Suprapubic skin (tissue), 4 donors: Measurements from ENCODE around the gene C1orf74. TPM values are rescaled to one million over a fixed set of nuclear protein-coding genes. Genes with fewer than 3 reads are reported as not detected.

Source experiments
- DNase-seq, 2 donors: peaks; one replicate each; pipeline ENCODE4 v3.0.0-alpha.2; 2019; ENCODE audit warnings: low spot score in 2 of 2
- H3K27ac ChIP-seq: fragments of 200-600 bp; sonication (generic); one replicate; pipeline ENCODE4 v1.5.1; 2019
- H3K27me3 ChIP-seq: fragments of 200-600 bp; sonication (generic); one replicate; pipeline ENCODE4 v1.5.1; 2019
- H3K36me3 ChIP-seq: fragments of 200-600 bp; sonication (generic); one replicate; pipeline ENCODE4 v1.5.1; 2019
- H3K4me1 ChIP-seq: fragments of 200-600 bp; sonication (generic); one replicate; pipeline ENCODE4 v1.5.1; 2019
- H3K4me3 ChIP-seq: fragments of 200-600 bp; sonication (generic); one replicate; pipeline ENCODE4 v1.5.1; 2019; ENCODE audit warnings: mild to moderate bottlenecking
- H3K9me3 ChIP-seq: fragments of 200-600 bp; sonication (generic); one replicate; pipeline ENCODE4 v1.5.1; 2019
- EP300 ChIP-seq: sonication (generic); formaldehyde crosslinking; IDR thresholded peaks from one replicate; pipeline ENCODE4 v1.6.1; 2017; ENCODE audit warnings: antibody characterized with exemption
- POLR2A ChIP-seq, 2 donors: fragments of 450-650 bp; IDR thresholded peaks; one replicate each; pipeline ENCODE4 v1.6.1; 2017; ENCODE audit warnings: antibody characterized with exemption in 2 of 2, mild to moderate bottlenecking in 2 of 2, moderate library complexity in 2 of 2
- POLR2AphosphoS5 ChIP-seq, 3 donors: sonication (generic); formaldehyde crosslinking; IDR thresholded peaks; one replicate each; pipeline ENCODE4 v1.6.1; 2017; ENCODE audit warnings: antibody characterized with exemption in 3 of 3
- WGBS: methylation state at CpG from one replicate; pipeline ENCODE4 v1.1.5; 2018; 5-methylcytosine and 5-hydroxymethylcytosine counted together
- total RNA-seq, 4 donors: library from RNA; depleted of rRNA; stranded (reverse); fragments of >200 nt; gene quantifications; one replicate each; pipeline ENCODE4 v1.1.0, GENCODE V29; 2016
- TF ChIP-seq, protein P1 (sequence below), 2 donors: fragments of 200-600 bp in 1 of 2; fragments of 450-650 bp in 1 of 2; sonication (generic) in 1 of 2; IDR thresholded peaks; one replicate each; pipeline ENCODE4 v1.5.1; 2016 to 2019; ENCODE audit warnings: antibody characterized with exemption in 2 of 2, mild to moderate bottlenecking in 1 of 2, moderate library complexity in 1 of 2

The C1orf74 gene
- total RNA-seq, 4 donors from 2014 or later: 10.1 to 18.1 (median 15.1) TPM

DNA sequence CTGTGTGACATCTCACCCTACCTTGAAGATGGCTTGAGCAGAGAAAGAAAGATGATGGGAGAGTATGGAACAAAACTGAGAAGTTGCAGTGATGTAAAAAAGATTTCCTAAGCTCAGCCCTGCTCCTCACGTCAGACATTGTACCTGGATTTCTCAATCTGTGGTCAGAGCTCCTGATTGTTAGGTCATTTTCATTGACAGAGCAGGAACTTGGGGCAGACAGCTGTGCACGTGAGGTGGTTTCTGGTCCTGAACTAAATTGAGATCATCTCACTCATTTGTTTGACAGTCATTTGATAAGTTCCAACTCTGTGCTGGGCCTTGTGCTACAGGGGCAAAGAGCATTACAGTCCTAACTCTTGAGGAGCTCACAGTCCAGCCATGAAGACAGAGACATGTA lies 18.3 kb downstream of the C1orf74 start:
- 72% methylated on average over 2 of the region's 2 CpGs for WGBS

DNA sequence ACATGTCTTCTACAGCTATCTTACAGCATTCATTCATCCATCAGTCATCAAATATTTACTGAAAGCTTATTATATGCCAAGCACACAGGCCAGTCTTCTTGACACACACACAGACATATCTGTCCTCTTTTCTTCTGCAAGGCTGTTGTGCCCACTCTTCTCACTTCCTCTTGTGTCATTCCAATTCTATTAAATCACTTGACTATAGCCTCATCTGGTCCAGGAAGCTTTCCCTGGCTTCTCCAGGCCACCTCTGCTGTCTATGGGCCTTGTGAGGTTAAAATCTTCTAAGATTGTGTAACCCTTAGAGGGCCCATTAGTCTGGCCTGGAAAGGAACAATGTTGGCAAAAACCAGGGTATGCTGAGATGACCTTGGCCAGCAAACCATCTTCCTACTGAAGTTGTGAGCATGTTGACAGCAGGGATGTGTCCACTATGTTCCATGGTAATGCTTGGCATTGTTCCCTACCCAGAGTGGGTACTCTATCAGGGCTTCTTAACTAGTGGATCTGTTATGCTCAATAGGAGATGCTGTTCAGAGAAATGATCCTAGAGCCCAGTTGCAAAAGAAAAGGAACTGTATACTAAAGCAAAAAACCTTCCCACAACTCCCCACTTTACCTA lies 23.2 kb downstream of the C1orf74 start:
- DNase-seq: no peak
- no peak overlapping the region for H3K4me3 ChIP-seq
- H3K4me1 ChIP-seq: no peaks in the 10 kb centered on the region
- H3K9me3 ChIP-seq: no peaks in the 10 kb centered on the region
- no peaks in the 10 kb centered on the region for H3K36me3 ChIP-seq
- no peaks in the 10 kb centered on the region for H3K27me3 ChIP-seq
- H3K27ac ChIP-seq: no peak overlapping the region
- TF ChIP-seq POLR2A (IDR thresholded peaks at IDR 0.05) (no peak), POLR2AphosphoS5 (IDR thresholded peaks at IDR 0.05) (no peak), EP300 (no peak)
- TF ChIP-seq, protein P1, sequence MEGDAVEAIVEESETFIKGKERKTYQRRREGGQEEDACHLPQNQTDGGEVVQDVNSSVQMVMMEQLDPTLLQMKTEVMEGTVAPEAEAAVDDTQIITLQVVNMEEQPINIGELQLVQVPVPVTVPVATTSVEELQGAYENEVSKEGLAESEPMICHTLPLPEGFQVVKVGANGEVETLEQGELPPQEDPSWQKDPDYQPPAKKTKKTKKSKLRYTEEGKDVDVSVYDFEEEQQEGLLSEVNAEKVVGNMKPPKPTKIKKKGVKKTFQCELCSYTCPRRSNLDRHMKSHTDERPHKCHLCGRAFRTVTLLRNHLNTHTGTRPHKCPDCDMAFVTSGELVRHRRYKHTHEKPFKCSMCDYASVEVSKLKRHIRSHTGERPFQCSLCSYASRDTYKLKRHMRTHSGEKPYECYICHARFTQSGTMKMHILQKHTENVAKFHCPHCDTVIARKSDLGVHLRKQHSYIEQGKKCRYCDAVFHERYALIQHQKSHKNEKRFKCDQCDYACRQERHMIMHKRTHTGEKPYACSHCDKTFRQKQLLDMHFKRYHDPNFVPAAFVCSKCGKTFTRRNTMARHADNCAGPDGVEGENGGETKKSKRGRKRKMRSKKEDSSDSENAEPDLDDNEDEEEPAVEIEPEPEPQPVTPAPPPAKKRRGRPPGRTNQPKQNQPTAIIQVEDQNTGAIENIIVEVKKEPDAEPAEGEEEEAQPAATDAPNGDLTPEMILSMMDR (IDR thresholded peaks at IDR 0.05): no peak

More for the DNA sequence above, 18.3 kb downstream of the C1orf74 start:
- Histone ChIP-seq H3K27me3 (no peaks in the 10 kb centered on the region), H3K36me3 (no peaks in the 10 kb centered on the region), H3K9me3 (no peaks in the 10 kb centered on the region), H3K27ac (no peak overlapping the region), H3K4me1 (peaks cover 18% of the 10 kb centered on the region), H3K4me3 (no peak overlapping the region)
- TF ChIP-seq, protein P1 (IDR thresholded peaks at IDR 0.05): no peak
- no peak for TF ChIP-seq POLR2AphosphoS5 (IDR thresholded peaks at IDR 0.05)
- no peak for TF ChIP-seq EP300
- TF ChIP-seq POLR2A (IDR thresholded peaks at IDR 0.05): no peak
- DNase-seq: no peak

DNA sequence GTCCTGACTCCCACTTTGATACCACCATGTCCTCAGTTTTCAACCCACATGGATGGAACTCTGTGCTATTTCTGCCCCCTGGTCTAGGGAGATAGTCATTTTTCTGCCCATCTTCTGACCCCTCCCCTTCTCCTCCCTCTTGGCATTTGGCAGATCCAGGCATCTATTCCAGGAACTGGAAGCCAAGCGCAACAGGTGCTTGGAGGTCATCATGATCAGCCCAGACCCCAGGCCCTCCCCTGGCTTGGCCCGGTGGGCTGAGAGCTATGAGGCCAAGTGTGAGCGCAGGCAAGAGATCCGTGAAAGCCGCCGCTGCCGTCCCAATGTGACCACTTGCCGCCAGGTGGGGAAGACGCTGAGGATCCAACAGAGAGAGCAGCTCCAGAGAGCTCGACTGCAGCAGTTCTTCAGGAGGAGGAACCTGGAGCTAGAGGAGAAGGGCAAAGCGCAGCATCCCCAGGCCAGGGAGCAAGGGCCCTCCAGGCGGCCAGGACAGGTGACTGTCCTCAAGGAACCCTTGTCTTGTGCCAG lies 24.5 kb downstream of the C1orf74 start:
- no peaks in the 10 kb centered on the region for H3K9me3 ChIP-seq
- TF ChIP-seq, protein P1 (IDR thresholded peaks at IDR 0.05): no peak
- TF ChIP-seq POLR2A (IDR thresholded peaks at IDR 0.05): no peak
- no peak for TF ChIP-seq POLR2AphosphoS5 (IDR thresholded peaks at IDR 0.05)
- no peak for TF ChIP-seq EP300
- H3K27me3 ChIP-seq: no peaks in the 10 kb centered on the region
- no peaks in the 10 kb centered on the region for H3K4me1 ChIP-seq
- WGBS: 91% methylated on average over 11 of the region's 12 CpGs
- no peak overlapping the region for H3K27ac ChIP-seq
- no peak overlapping the region for H3K4me3 ChIP-seq
- no peak for DNase-seq
- no peaks in the 10 kb centered on the region for H3K36me3 ChIP-seq

DNA sequence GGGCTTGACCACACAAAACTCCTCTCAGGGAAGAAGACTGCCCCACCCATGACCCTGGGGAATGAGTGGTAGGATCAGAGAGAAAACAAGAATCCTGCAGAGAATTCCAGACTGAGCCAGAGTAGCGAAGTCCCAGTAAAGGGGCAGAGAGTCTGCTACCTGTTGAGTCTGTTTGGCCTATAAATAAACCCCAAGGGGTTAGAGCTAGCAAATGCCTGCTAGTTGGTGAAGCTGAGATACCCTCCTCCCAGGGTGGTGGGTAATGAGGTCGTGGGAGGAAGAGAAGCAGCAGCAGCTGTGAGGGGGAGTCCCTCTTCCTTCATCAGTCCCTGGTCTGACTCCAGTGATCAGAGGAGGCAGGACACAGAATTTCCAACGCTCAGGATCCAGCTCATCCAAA lies 26.0 kb downstream of the C1orf74 start:
- no peak for DNase-seq
- Histone ChIP-seq H3K27me3 (no peaks in the 10 kb centered on the region), H3K4me3 (no peak overlapping the region), H3K9me3 (no peaks in the 10 kb centered on the region), H3K36me3 (no peaks in the 10 kb centered on the region), H3K4me1 (no peaks in the 10 kb centered on the region), H3K27ac (no peak overlapping the region)
- WGBS: 50% methylated on average over 3 of the region's 3 CpGs
- TF ChIP-seq, protein P1 (IDR thresholded peaks at IDR 0.05): no peak
- TF ChIP-seq POLR2AphosphoS5 (IDR thresholded peaks at IDR 0.05): no peak
- no peak for TF ChIP-seq POLR2A (IDR thresholded peaks at IDR 0.05)
- TF ChIP-seq EP300: no peak

DNA sequence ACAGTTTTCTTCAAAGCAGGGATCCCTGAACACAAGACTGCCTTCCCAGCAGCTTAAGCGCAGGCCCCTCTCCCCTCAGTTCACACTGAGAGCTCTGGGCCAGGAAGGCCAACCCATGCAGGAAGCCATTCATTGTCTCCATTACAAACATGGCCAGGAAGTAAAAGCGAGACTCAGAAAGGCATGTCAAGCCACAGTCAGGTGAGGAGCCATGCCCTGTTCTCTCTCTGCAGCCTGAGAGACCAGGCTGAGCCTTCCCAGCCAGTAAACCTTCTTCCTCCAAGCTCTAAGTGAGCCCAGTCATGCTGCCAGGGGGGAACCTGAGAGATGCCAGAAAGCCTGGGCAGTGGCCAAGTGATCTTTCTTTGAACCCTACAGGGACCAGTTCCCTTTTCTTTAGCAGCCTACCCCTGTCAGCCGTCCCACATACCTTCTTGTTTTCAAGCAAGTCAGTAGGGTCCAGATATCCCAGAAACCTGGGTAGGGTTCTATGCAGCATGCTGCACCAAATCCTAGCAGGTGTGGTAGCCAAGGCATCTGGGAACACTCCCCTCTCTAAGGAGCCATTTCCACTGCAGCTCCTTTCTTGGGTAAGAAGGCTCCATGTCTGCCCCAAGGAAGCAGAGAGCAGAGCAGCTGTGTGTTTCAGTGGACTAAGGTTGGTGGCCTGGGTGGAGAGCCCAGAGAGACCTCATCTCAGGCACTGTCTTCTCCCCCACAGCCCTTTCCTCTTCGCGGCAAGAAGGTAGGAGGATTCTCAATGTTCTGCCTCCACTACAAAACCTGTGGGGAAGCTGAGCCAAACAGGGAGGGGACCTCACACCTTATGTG lies 27.5 kb downstream of the C1orf74 start:
- DNase-seq: peak in 1 of 2 donors; percentile 76
- no peak for TF ChIP-seq POLR2AphosphoS5 (IDR thresholded peaks at IDR 0.05)
- TF ChIP-seq, protein P1 (IDR thresholded peaks at IDR 0.05): no peak
- no peak for TF ChIP-seq EP300
- TF ChIP-seq POLR2A (IDR thresholded peaks at IDR 0.05): no peak

More for the DNA sequence above, 27.5 kb downstream of the C1orf74 start:
- peak overlapping the region; percentile 13 for H3K4me3 ChIP-seq
- no peaks in the 10 kb centered on the region for H3K9me3 ChIP-seq
- no peak overlapping the region for H3K27ac ChIP-seq
- no peaks in the 10 kb centered on the region for H3K36me3 ChIP-seq
- no peaks in the 10 kb centered on the region for H3K4me1 ChIP-seq
- no peaks in the 10 kb centered on the region for H3K27me3 ChIP-seq
- 79% methylated on average over 4 of the region's 5 CpGs for WGBS
